Stimulated activated CD8-positive, alpha-beta memory T cell treated with anti-CD3 and anti-CD28 coated beads, Interleukin-12 subunit alpha, Interleukin-12 subunit beta, amount 100 ng/mL, for 4 hours (primary cell): Measurements from ENCODE around the gene PITPNM1.
"Not testable (repeated sequence)": the region's sequence is repeated elsewhere in the genome, so short reads cannot be mapped to it uniquely, and the experiment has no call there.

Experiments
- DNase-seq: peaks from one replicate; pipeline ENCODE4 v3.0.0-alpha.2; 2020; ENCODE audit warnings: low read depth

The PITPNM1 gene

DNA sequence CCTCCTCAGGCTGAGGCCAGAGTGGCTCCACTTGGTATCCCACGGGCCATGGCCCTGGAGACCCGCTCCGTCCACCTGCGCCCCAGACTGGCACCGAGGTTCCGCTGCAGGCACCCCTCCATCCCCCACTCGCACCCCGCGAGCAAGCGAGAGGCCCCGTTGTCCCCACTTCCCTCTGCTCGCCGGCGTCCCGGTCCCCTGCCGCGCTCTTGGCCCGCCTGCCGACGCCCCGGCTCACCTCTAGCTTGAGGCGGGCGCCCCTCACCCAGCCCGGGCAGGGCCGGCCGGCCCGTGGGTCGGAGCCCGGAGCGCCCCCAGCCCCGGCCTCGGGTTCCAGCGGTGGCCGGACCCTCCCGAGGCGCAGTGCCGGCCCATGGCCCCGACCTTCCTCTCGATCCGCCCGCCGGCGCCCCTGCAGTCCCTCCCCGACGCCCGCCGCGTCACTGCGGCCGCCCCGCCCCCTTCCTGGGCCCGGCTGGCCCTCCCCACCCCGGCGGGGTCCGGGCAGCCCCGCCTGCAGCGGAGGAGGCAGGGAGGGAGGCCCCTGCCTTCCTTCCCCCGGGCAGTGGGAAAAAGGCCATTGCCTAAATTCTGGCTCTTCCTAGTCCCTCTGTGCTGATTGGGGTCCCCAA, at the start of gene PITPNM1:
TSS of gene PITPNM1 (minus strand) at position 414 of the 632 bp plus-strand sequence. CDS start 1,183 bp downstream, outside the sequence.
- peak; percentile 71 for DNase-seq

DNA sequence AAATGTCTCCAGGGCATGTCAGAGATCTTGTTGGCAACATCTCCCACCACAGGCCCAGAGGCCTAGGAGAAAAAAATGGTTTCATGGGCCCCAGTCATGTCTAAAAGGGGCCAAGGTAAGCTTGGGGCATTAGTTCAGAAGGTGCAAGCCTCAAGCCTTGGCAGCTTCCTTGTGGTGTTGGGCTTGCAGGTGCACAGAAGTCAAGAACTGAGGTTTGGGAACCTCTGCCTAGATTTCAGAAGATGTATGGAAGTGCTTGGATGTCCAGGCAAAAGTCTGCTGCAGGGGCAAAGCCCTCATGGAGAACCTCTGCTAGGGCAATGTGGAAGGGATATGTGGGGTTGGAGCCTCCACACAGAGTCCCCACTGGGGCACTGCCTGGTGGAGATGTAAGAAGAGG, 46.5 kb upstream of the PITPNM1 start:
- not testable (repeated sequence) for DNase-seq

DNA sequence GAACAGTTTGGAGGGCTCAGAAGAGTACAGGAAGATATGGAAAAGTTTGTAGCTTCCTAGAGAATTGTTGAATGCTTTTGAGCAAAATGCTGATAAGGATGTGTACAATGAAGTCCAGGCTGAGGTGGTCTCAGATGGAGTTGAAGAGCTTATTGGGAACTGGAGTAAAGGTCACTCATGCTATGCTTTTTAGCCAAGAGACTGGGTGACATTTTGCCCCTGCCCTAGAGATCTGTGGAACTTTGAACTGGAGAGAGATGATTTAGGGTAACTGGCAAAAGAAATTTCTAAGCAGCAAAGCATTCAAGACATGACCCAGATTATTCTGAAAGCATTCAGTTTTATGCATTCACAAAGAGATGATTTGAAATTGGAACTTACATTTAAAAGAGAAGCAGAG, 46.0 kb upstream of the PITPNM1 start:
- no peak for DNase-seq

DNA sequence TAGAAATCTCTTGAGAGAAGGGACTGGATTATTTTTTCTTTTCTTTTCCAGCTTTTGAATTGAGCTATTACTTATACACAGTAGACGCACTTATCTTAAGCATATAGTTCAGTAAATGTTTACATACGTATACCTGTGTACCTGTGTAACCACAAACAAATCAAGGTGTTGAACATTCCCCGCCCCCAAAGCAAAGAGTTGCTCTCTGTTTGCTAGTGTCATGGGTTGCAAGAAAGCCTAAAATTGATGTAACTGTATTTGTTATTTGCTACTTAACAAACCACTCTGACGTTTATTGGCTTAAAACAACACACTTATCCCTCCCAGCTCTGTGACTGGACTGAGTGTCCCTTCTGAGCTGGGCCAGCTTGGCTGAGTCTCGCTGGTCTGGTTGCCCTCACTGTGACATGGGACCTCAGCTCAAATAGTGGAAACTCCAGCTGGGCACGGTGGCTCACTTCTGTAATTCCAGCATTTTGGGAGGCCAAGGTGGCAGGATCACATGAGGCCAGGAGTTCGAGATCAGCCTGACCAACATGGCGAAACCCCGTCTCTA, 43.5 kb upstream of the PITPNM1 start:
- DNase-seq = no peak

DNA sequence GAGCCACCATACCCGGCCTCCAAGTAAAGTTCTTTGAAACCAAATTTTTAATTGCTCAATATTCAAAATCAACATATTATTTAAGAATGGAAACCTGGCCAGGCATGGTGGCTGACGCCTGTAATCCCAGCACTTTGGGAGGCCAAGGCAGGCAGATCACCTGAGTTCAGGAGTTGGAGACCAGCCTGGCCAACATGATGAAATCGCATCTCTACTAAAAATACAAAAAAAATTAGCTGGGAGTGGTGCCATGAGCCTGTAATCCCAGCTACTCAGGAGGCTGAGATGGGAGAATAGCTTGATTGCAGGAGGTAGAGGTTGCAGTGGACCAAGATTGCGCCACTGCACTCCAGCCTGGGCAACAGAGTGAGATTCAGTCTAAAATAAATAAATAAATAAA, 42.9 kb upstream of the PITPNM1 start:
- not testable (repeated sequence) for DNase-seq

DNA sequence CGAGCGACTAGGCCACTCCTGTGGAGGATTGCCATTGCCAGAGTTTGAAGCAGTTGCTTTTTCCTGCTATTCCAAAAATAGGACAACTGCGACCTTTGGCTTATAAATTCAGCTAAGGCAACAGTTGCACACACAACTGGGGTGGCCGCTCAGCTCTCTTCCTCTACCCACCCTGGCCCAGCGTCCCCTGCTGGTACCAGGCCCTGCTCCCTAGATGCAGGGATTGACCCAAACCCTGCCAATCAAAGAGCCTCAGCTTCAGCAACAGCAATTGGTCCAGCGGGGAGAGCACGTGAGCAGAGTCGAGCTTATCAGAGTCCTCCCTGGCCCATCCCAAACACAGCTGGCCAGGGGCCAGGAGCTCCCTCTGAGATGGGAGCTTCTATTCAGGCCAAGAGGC, 40.1 kb upstream of the PITPNM1 start:
- DNase-seq = no peak

DNA sequence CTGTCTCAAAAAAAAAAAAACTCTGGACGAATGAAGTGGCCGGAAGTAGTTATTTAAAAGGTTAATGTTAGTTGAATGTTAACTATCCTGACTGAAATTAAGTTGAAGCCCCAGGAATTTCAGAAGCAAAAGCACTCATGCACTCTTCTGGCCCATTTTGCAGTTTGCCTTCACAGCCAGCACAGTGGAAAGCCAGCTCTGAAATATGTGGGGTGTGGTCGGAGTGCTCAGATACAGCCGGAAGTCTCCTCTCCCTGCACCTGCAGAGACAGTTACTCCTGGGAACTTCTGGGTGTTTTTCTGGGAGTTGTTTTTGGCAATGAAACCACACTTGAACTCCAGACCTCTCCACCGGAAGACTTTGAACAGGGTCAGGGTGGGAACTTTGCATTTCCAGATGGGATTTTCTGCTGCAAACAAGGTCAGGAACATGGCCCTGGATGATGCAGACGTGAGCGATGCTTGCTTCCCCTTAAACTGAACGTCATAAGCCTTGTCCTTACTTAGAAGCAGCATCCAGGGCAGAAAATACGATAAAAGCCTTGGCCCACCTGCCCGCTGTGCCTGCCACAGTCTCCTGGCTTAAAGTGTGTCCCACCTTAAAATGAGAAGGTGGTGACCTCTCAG, 39.6 kb upstream of the PITPNM1 start:
- DNase-seq = no peak

DNA sequence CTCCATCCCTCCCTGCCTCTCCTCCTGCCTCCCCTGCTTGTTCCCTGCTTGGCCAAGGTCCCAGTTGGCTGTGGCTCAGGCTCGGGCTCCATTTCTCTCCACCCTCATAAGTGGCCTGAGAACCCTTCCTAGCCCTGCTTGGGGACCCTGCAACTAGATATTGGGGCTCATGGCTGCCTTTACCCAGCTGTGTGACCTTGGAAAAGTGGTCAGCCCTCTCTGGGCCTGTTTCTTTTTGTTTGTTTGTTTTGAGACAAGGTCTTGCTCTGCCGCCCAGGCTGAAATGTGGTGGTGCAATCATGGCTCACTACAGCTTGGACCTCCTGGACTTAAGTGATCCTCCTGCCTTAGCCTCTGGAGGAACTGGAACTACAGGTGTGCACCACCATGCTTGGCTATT, 38.4 kb upstream of the PITPNM1 start:
- DNase-seq = no peak

DNA sequence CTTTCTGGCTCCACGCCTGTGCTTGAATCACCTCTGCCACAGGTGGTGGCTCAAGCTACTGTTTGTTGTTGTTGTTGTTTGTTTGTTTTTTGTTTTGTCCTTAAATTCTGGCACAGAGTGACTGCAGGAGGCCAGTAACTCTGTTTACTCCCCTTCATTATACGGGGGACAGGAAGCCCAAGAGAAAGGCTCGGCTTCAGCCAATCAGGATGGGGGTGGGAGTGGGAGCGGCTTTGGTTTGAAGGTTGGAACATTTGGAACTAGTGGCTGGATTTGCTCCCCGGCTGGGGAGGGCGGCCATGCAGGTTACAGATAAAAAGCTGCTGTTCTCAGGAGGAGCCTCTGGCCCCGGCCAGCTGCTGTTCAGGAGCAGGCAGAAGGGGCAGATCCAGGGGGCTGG, 37.8 kb upstream of the PITPNM1 start:
- no peak for DNase-seq

DNA sequence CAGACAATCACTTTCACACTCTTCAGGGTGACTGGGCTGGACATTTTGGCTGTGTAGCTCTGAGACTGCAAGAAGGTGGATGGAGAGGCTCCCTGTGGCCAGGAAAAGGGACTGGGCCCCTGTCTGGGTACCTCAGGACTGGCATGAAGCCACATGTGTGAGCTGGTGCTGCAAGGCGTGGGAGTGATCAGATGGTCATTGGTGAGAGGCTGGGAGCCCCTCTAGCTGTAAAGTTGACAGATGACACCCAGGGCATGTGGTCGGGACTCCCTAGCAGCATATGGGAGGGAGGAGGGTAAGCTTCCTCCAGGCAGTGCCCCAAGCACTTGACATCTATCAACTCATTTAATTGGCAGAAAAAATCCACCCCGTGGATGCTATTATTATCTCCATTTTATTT, 37.0 kb upstream of the PITPNM1 start:
- DNase-seq = no peak

DNA sequence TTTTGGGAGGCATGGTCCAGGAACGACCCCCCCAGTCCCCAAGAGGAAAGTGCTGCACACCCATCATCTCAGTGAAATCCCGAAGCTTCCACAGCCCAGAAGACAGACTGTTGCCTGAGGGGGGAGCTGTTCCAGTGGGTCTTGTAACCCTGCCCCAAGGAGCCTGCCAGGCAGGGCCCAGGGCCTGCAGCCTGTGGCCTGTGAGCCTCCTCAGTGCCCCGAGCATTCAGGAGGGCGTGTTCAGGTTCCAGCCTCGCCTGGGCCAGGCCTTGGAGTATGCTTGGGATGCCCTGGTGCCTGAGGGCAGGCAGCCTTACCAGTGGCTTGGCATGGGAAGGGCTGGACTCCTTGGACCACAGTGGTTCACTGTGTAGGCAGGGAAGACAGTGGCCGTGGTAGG, 36.0 kb upstream of the PITPNM1 start:
- DNase-seq = no peak

DNA sequence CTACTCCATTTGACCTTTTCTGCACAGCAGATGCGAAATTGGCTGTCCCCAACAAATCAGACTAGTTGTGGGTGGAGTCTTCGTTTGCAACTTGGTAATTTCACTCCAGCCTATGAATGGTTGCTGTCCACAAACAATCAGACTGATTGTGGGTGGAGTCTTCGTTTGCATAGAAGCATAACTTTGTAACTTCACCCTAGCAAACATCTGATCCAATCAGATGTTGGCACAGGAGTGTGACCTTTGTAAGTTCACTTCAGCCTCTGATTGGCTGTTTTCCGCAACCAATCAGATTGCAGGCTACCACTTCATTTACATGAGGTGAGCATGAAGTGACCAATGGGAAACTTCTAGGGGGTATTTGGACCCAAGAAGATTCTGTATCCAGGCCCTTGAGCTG, 34.4 kb upstream of the PITPNM1 start:
- no peak for DNase-seq

DNA sequence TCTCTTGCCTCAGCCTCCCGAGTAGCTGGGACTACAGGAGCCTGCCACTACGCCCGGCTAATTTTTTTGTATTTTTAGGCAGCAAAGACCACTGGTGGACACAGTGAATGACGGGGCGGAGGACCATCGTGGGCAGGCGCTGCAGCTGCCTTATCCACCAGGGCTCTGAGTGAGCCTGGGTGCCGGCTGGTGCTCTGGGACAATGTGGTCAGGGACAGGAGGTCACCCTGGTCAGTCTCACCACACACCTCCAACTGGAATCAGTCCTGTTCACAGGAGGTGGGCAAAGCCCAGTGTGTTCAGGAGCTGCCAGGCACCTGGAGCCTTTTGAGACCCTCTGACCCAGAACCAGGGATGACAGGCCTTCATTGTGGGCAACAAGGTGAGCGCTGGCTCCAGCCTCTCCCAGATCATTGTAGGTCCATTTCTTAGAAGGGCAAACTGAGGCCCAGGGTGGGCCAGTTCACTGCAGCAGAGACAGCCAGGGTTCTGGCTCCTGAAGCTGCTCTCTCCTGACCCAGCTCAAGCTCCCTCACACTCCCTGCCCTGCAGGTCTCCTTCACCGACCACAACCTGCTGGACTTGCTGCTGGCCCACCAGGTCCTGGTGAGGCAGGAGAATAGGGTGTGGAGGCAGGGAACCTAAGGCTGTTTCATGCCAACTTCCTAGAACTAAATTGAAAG, 33.8 kb upstream of the PITPNM1 start:
- no peak for DNase-seq

DNA sequence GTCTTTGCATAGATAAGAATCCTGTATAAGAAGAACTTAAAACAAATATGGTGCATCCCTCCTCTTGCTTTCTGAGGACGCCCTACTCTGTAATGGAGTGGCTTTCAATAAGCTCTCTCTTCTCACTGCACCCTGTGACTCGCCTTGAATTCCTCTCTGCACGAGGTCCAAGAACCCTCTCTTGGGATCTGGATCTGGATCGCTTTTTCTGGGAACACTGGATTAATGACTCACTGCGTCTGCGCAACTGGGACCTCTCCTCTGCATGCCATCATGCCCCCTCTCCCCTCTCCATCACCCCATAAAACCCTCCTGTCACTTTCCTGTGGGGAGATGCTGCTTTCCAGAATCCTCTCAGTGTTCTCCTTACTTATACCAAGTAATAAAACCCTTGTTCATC, 33.1 kb upstream of the PITPNM1 start:
- DNase-seq = no peak

DNA sequence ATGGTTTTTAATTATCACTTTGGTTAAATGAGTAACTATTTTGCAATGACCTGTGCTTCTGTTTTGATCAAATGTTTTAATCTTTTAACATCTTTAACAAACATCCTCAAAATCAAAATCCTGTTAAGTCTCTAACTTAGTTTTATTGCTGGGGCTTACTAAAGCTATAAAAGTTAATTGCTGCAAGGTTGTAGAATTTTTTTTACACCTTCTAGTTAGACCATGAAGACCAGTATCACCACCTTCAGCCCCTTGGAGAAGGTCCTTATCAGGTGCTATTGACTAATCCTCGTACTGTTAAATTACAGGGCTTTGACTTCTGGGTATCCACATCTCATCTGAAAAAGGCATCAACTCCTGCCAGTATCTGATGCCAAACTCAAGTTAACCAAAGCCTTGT, 30.4 kb upstream of the PITPNM1 start:
- DNase-seq = no peak

DNA sequence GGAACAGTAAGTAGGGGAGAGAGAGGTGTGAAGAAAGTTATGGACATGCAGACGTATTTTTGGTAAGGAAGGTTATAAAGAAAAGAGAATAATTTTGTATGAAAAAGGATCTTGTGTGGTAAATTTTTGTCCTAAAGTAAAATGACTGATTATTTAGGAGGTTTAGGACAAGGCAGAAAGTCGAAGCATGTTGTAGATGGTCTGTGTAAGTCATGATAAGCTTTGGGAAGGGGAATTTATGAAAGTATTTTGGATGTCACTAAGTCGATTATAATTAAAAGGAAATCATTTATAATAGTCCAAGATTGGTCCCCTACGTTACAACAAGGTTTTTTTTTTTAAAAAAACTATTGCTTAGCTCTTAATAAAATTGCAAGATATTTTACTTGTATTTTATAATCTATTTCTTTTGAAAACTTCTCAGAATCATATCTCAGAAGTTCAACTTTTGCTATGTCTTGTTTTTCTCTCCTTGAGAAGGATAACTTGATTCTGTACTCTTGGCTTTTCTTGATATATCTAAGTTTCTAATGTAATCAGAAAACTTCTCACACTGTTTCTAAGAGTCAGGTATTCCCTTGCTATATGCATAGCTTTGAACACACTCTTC, 29.0 kb upstream of the PITPNM1 start:
- no peak for DNase-seq

DNA sequence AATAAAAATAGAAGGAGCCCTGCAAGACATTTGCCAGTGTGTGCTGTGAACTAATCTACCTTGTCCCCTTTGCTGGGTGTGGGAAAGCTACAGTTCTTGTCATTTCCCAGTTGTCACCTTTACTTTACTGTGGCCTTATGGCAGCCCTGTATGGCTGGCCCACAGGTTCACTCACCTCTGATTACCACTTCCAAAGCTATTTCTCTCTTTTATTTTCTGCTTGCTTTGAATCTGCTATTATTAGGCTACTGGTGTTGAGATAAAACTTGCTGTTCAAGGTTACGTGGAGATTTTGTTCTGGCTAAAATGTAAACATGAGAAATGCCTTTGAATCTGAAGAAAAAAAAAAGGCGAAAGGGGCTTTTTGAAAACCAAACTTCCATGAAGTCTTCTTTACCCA, 27.7 kb upstream of the PITPNM1 start:
- no peak for DNase-seq

DNA sequence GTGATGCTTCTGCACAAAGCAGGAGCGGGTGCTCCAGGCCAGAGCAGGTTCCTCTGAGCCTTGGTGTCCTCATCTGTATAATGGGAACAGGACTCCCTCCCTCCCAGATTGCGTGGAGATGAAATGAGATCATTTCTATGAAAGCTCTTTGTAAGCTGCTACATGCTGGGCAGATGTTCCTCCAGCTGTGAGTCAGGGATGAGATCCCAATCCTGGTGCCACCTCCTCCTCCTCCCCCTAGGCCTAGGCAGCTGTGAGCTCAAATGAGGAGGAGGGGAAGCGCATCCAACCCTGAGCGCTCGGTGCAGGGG, 25.1 kb upstream of the PITPNM1 start:
- no peak for DNase-seq

DNA sequence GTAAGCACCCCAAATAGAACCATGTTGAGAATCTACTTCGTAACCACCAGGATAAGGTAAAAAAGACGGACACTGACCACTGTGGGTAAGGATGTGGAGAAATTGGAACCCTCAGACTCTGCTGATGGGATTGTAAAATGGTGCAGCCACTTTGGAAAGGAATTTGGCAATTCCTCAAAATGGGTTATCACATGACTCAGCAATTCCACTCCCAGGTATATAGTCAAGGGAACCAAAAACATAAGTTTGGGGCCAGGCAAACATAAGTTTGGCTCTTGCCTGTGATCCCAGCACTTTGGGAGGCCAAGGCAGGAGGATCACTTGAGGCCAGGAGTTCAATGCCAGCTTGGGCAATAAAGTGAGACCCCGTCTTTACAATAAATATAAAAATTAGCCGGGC, 23.2 kb upstream of the PITPNM1 start:
- DNase-seq = no peak

DNA sequence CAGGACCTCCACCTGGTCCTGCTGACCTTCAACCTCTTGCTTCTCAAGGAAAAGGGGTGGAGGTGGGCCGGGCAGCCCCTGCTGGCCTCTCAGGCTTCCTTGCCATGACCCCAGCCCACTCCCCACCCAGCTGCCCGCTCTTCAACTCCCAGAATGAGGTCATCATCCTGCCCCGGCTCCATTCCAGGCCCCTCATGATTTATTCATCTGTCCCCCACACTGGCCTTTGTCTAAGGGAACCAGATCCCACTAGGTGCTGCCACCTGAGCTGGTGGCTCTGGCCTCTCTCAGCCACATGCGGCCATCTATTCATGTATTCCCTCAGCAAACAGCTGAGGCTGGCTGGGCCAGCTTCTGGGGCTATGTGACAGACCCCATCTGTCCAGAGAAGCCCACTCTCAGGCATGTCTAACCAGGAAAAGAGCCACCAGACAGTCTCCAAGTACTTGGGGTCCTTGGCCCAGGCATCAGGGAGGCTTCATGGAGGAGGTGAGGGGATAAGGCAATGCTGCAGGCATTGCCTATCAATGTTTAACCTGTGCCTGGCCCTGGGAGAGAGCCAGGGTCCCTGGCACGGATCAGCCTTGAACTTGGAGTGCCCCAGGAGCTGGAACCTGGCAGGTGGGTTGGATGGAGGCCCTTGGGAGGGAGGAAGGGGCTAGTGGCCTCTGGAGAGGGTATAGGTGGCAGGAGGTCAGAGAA, 20.3 kb upstream of the PITPNM1 start:
- DNase-seq = no peak

DNA sequence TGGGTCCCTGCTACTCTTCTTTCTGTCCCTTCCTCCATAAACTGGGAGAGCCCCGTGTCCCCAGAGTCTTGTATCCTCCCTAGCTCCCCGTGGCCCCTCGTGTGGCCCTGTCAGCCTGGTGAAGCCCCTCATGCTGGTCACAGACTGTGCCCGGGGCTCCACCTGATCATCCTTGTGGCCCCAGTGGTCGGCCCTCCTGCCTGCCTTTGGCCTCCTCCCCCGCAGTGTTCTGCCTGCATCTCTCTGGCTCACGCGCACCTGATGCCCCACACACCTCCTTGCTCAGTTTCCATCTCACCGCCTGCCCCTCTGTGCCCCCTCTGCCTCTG, 19.3 kb upstream of the PITPNM1 start:
- DNase-seq = no peak
